Measurements from ENCODE around the gene ITIH2.

Gene ITIH2

DNA sequence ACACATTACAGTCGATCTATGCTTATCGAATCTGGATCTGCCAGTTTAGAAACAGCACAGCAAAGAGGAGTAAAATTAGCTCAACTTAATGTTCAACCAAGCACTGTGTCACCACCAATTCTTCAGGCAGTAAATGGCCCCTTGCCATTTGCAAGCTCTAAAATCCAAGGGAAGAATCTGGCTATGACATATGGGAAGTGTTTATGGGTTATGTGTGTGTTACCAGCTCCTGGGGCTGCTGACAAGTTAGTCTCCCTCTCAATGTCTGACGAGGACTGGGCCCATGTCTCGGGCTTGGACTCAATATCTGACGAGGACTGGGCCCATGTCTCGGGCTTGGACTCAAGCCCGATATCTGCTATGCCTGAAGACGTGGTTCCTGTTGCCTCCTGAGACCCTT, 5.7 kb upstream of the ITIH2 start:
- H3K4me2 ChIP-seq (ENCODE audit: low read length), result no peak overlapping the region
- no peak overlapping the region for H2AK5ac ChIP-seq (ENCODE audit: low read length)
- WGBS (ENCODE audit: extremely low coverage, insufficient coverage, insufficient read length), result no CpG with 5 or more reads among the region's 8 CpGs
- H3K23ac ChIP-seq (ENCODE audit: low read length), result no peak overlapping the region
- H3K27me3 ChIP-seq (ENCODE audit: insufficient read depth, low read length), result no peaks in the 10 kb centered on the region
- H3K4me3 ChIP-seq (ENCODE audit: low read depth, low read length), result no peak overlapping the region
- no peak overlapping the region for H2BK12ac ChIP-seq (ENCODE audit: low read length)
- no peak overlapping the region for H2BK5ac ChIP-seq (ENCODE audit: low read depth, low read length, poor library complexity)
- no peak for DNase-seq
- no peak overlapping the region for H3K14ac ChIP-seq (ENCODE audit: low read length)
- H3K27ac ChIP-seq (ENCODE audit: low read depth, low read length), result no peak overlapping the region
- H3K79me1 ChIP-seq (ENCODE audit: low read length), result no peaks in the 10 kb centered on the region
- H3K9ac ChIP-seq (ENCODE audit: low read length), result no peak overlapping the region
- no peak overlapping the region for H3K4ac ChIP-seq (ENCODE audit: low read depth, low read length)
- H3K36me3 ChIP-seq (ENCODE audit: control insufficient read depth in 1 of 2, insufficient read depth in 2 of 2, low read length in 2 of 2), result no peaks in the 10 kb centered on the region
- no peak overlapping the region for H4K91ac ChIP-seq (ENCODE audit: low read depth, low read length)
- no peaks in the 10 kb centered on the region for H3K4me1 ChIP-seq (ENCODE audit: control insufficient read depth in 1 of 2, insufficient read depth in 2 of 2, low read length in 2 of 2)
- no peak overlapping the region for H2BK120ac ChIP-seq (ENCODE audit: insufficient read depth, low read length, poor library complexity)
- H3K79me2 ChIP-seq (ENCODE audit: control insufficient read depth, insufficient read depth, low read length, poor library complexity), result no peaks in the 10 kb centered on the region
- H3K9me3 ChIP-seq (ENCODE audit: insufficient read depth, low read depth, low read length), result no peaks in the 10 kb centered on the region
- H3K18ac ChIP-seq (ENCODE audit: low read length), result no peak overlapping the region
- no peak overlapping the region for H4K8ac ChIP-seq (ENCODE audit: low read depth, low read length)
- no peak overlapping the region for H4K12ac ChIP-seq (ENCODE audit: low read depth, low read length)
- no peak overlapping the region for H2AFZ ChIP-seq (ENCODE audit: insufficient read depth, low read length, poor library complexity)

DNA sequence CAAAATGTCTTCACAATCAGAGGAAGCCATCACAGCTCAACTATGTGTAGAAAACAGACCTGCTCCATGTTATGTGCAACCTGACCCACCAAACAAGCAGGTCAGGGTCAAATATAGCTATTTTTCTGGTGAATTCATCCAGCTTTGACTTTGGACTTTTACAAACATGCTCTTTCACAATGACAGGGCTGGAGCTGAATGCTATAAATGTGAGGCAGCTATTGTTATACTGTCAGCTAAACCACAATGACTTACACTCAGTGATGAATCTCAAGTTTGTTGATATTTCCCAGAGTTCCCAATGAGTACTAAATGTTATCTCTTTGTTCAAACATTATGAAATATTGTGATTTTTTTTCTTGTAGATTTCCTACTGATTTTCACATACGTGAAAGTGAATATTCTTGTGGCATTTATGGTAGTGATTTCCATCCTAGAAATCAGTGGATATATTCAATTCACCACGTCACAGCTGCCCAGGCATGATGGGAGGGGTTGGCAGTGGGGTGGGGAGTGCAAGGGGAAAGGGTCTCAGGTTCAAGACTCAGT, 2.5 kb upstream of the ITIH2 start:
- DNase-seq, result peak in 1 of 2 donors; percentile 79
- no peak overlapping the region for H2AK5ac ChIP-seq (ENCODE audit: low read length)
- no peak overlapping the region for H4K91ac ChIP-seq (ENCODE audit: low read depth, low read length)
- no peak overlapping the region for H2AFZ ChIP-seq (ENCODE audit: insufficient read depth, low read length, poor library complexity)
- no peak overlapping the region for H4K8ac ChIP-seq (ENCODE audit: low read depth, low read length)
- H3K4me2 ChIP-seq (ENCODE audit: low read length), result no peak overlapping the region
- H3K79me1 ChIP-seq (ENCODE audit: low read length), result no peaks in the 10 kb centered on the region
- H2BK120ac ChIP-seq (ENCODE audit: insufficient read depth, low read length, poor library complexity), result no peak overlapping the region
- no peaks in the 10 kb centered on the region for H3K27me3 ChIP-seq (ENCODE audit: insufficient read depth, low read length)
- no peak overlapping the region for H2BK12ac ChIP-seq (ENCODE audit: low read length)
- no peak overlapping the region for H3K14ac ChIP-seq (ENCODE audit: low read length)
- H3K9me3 ChIP-seq (ENCODE audit: insufficient read depth, low read depth, low read length), result no peaks in the 10 kb centered on the region
- no peak overlapping the region for H3K9ac ChIP-seq (ENCODE audit: low read length)
- no peaks in the 10 kb centered on the region for H3K4me1 ChIP-seq (ENCODE audit: control insufficient read depth in 1 of 2, insufficient read depth in 2 of 2, low read length in 2 of 2)
- no peak overlapping the region for H4K12ac ChIP-seq (ENCODE audit: low read depth, low read length)
- no peaks in the 10 kb centered on the region for H3K36me3 ChIP-seq (ENCODE audit: control insufficient read depth in 1 of 2, insufficient read depth in 2 of 2, low read length in 2 of 2)
- H3K4me3 ChIP-seq (ENCODE audit: low read depth, low read length), result no peak overlapping the region
- H3K27ac ChIP-seq (ENCODE audit: low read depth, low read length), result no peak overlapping the region
- no peak overlapping the region for H3K18ac ChIP-seq (ENCODE audit: low read length)
- no peak overlapping the region for H3K4ac ChIP-seq (ENCODE audit: low read depth, low read length)
- H3K23ac ChIP-seq (ENCODE audit: low read length), result no peak overlapping the region
- no CpG with 5 or more reads among the region's 2 CpGs for WGBS (ENCODE audit: extremely low coverage, insufficient coverage, insufficient read length)
- no peak overlapping the region for H2BK5ac ChIP-seq (ENCODE audit: low read depth, low read length, poor library complexity)
- no peaks in the 10 kb centered on the region for H3K79me2 ChIP-seq (ENCODE audit: control insufficient read depth, insufficient read depth, low read length, poor library complexity)

DNA sequence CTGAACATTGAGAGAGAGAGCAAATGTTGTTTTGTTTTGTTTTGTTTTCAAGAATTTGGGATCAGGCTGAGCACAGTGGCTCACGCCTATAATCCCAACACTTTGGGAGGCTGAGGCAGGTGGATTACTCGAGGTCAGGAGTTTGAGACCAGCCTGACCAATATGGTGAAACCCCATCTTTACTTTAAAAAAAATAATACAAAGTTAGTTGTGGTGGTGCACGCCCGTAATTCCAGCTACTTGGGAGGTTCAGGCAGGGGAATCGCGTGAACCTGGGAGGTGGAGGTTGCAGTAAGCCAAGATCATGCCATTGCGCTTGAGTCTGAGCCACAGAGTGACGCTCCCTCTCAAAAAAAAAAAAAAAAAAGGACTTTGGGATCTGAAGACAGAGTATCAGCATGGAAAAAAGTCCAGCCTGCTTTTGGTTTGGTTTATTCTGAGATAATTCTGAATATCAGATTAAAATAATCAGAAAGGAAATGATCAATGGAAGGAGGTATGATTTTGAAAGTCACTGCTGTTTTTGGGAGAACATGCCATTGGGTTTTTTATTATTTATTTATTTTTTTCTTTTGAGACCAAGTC, 1.9 kb upstream of the ITIH2 start:
- no CpG with 5 or more reads among the region's 8 CpGs for WGBS (ENCODE audit: extremely low coverage, insufficient coverage, insufficient read length)
- H4K8ac ChIP-seq (ENCODE audit: low read depth, low read length), result no peak overlapping the region

GRCh38 chr10:7702288-7702812, 766 bp upstream of the ITIH2 start:
- Histone ChIP-seq H3K4ac (ENCODE audit: low read depth, low read length) (no peak overlapping the region), H3K79me2 (ENCODE audit: control insufficient read depth, insufficient read depth, low read length, poor library complexity) (no peaks in the 10 kb centered on the region), H2BK5ac (ENCODE audit: low read depth, low read length, poor library complexity) (no peak overlapping the region), H4K12ac (ENCODE audit: low read depth, low read length) (no peak overlapping the region), H2AK5ac (ENCODE audit: low read length) (no peak overlapping the region), H4K91ac (ENCODE audit: low read depth, low read length) (no peak overlapping the region), H3K23ac (ENCODE audit: low read length) (no peak overlapping the region), H2BK120ac (ENCODE audit: insufficient read depth, low read length, poor library complexity) (no peak overlapping the region), H3K27ac (ENCODE audit: low read depth, low read length) (no peak overlapping the region), H3K14ac (ENCODE audit: low read length) (no peak overlapping the region), H3K27me3 (ENCODE audit: insufficient read depth, low read length) (no peaks in the 10 kb centered on the region), H3K9me3 (ENCODE audit: insufficient read depth, low read depth, low read length) (no peaks in the 10 kb centered on the region), H4K8ac (ENCODE audit: low read depth, low read length) (no peak overlapping the region), H2BK12ac (ENCODE audit: low read length) (no peak overlapping the region), H3K9ac (ENCODE audit: low read length) (no peak overlapping the region), H3K36me3 (ENCODE audit: control insufficient read depth in 1 of 2, insufficient read depth in 2 of 2, low read length in 2 of 2) (no peaks in the 10 kb centered on the region), H3K18ac (ENCODE audit: low read length) (no peak overlapping the region), H3K4me2 (ENCODE audit: low read length) (no peak overlapping the region), H3K4me3 (ENCODE audit: low read depth, low read length) (no peak overlapping the region), H2AFZ (ENCODE audit: insufficient read depth, low read length, poor library complexity) (no peak overlapping the region), H3K79me1 (ENCODE audit: low read length) (no peaks in the 10 kb centered on the region), H3K4me1 (ENCODE audit: control insufficient read depth in 1 of 2, insufficient read depth in 2 of 2, low read length in 2 of 2) (no peaks in the 10 kb centered on the region)
- no CpG with 5 or more reads among the region's 4 CpGs for WGBS (ENCODE audit: extremely low coverage, insufficient coverage, insufficient read length)
- DNase-seq, result no peak

More for the DNA sequence above, 1.9 kb upstream of the ITIH2 start:
- no peak overlapping the region for H3K23ac ChIP-seq (ENCODE audit: low read length)
- H3K14ac ChIP-seq (ENCODE audit: low read length), result no peak overlapping the region
- H2BK120ac ChIP-seq (ENCODE audit: insufficient read depth, low read length, poor library complexity), result no peak overlapping the region
- no peak overlapping the region for H3K18ac ChIP-seq (ENCODE audit: low read length)
- no peaks in the 10 kb centered on the region for H3K36me3 ChIP-seq (ENCODE audit: control insufficient read depth in 1 of 2, insufficient read depth in 2 of 2, low read length in 2 of 2)
- no peak overlapping the region for H2BK5ac ChIP-seq (ENCODE audit: low read depth, low read length, poor library complexity)
- H2BK12ac ChIP-seq (ENCODE audit: low read length), result no peak overlapping the region
- H3K4ac ChIP-seq (ENCODE audit: low read depth, low read length), result no peak overlapping the region
- no peaks in the 10 kb centered on the region for H3K79me1 ChIP-seq (ENCODE audit: low read length)
- H3K4me2 ChIP-seq (ENCODE audit: low read length), result no peak overlapping the region
- no peaks in the 10 kb centered on the region for H3K4me1 ChIP-seq (ENCODE audit: control insufficient read depth in 1 of 2, insufficient read depth in 2 of 2, low read length in 2 of 2)
- H3K9me3 ChIP-seq (ENCODE audit: insufficient read depth, low read depth, low read length), result no peaks in the 10 kb centered on the region
- no peak overlapping the region for H4K91ac ChIP-seq (ENCODE audit: low read depth, low read length)
- no peaks in the 10 kb centered on the region for H3K27me3 ChIP-seq (ENCODE audit: insufficient read depth, low read length)
- no peaks in the 10 kb centered on the region for H3K79me2 ChIP-seq (ENCODE audit: control insufficient read depth, insufficient read depth, low read length, poor library complexity)
- no peak overlapping the region for H3K4me3 ChIP-seq (ENCODE audit: low read depth, low read length)
- H3K9ac ChIP-seq (ENCODE audit: low read length), result no peak overlapping the region
- H3K27ac ChIP-seq (ENCODE audit: low read depth, low read length), result no peak overlapping the region
- no peak overlapping the region for H2AK5ac ChIP-seq (ENCODE audit: low read length)
- H2AFZ ChIP-seq (ENCODE audit: insufficient read depth, low read length, poor library complexity), result no peak overlapping the region
- DNase-seq, result no peak
- no peak overlapping the region for H4K12ac ChIP-seq (ENCODE audit: low read depth, low read length)
